ENCODE measurements around the gene HNF4A. TPM values are rescaled to one million over a fixed set of nuclear protein-coding genes. Genes with fewer than 3 reads are reported as not detected.

The HNF4A gene
- total RNA-seq, 1 experiment from 2014 or later: 0.13 TPM

GRCh38 chr20:44411757-44412401 lies 56.4 kb downstream of the HNF4A start:
- CTCF ChIA-PET: interaction anchor here (0.7 kb wide), 1 partner anchor 499 kb away, joined by 4 read pairs; no protein-coding TSS in a partner anchor
- no peak for TF ChIP-seq CTCF (conservative IDR thresholded peaks at IDR 0.05)
- TF ChIP-seq EZH2 (IDR thresholded peaks at IDR 0.05; ENCODE audit: low read depth): no peak
- H3K4me1 ChIP-seq (replicated peaks; ENCODE audit: insufficient read depth): peaks cover 25% of the 10 kb centered on the region

GRCh38 chr20:44412402-44413144 lies 57.1 kb downstream of the HNF4A start:
- no peak for DNase-seq
- intact Hi-C loops (cut with micrococcal nuclease; ENCODE audit: unreplicated experiment): no loop called here

More at GRCh38 chr20:44411757-44412401, 56.4 kb downstream of the HNF4A start:
- Histone ChIP-seq H3K4me2 (no peak overlapping the region), H3F3A (ENCODE audit: insufficient read depth, low read depth) (peaks cover 10% of the 10 kb centered on the region; the same call in 1 of the 2 replicates), H3K27me3 (ENCODE audit: insufficient read depth, low read depth) (no peaks in the 10 kb centered on the region), H2AFZ (no peak overlapping the region), H4K20me1 (ENCODE audit: insufficient read depth) (no peaks in the 10 kb centered on the region), H3K9me2 (ENCODE audit: insufficient read depth) (no peaks in the 10 kb centered on the region), H3K36me3 (ENCODE audit: low read depth) (no peaks in the 10 kb centered on the region), H3K4me3 (no peak overlapping the region), H3K27ac (no peak overlapping the region), H3K9me3 (ENCODE audit: insufficient read depth, low read depth) (no peaks in the 10 kb centered on the region), H3K79me2 (ENCODE audit: low read depth) (no peaks in the 10 kb centered on the region)
- no peak for DNase-seq
- no TSS peak for BruUV-seq (replicated peaks)
- POLR2A ChIA-PET (ENCODE audit: unreplicated experiment): no interaction called here
- intact Hi-C loops (cut with micrococcal nuclease; ENCODE audit: unreplicated experiment): no loop called here

More at GRCh38 chr20:44412402-44413144, 57.1 kb downstream of the HNF4A start:
- no peak for TF ChIP-seq EZH2 (IDR thresholded peaks at IDR 0.05; ENCODE audit: low read depth)
- TF ChIP-seq CTCF (conservative IDR thresholded peaks at IDR 0.05): no peak
- Histone ChIP-seq H3K36me3 (ENCODE audit: low read depth) (no peaks in the 10 kb centered on the region), H3K9me3 (ENCODE audit: insufficient read depth, low read depth) (no peaks in the 10 kb centered on the region), H3K4me3 (no peak overlapping the region), H3K9me2 (ENCODE audit: insufficient read depth) (no peaks in the 10 kb centered on the region), H3K4me1 (replicated peaks; ENCODE audit: insufficient read depth) (peaks cover 20% of the 10 kb centered on the region), H4K20me1 (ENCODE audit: insufficient read depth) (no peaks in the 10 kb centered on the region), H3K27ac (no peak overlapping the region), H3K27me3 (ENCODE audit: insufficient read depth, low read depth) (no peaks in the 10 kb centered on the region), H3K79me2 (ENCODE audit: low read depth) (no peaks in the 10 kb centered on the region), H2AFZ (no peak overlapping the region), H3K4me2 (no peak overlapping the region), H3F3A (ENCODE audit: insufficient read depth, low read depth) (peaks cover 7% of the 10 kb centered on the region; the same call in 1 of the 2 replicates)
- POLR2A ChIA-PET (ENCODE audit: unreplicated experiment): no interaction called here
- BruUV-seq (replicated peaks): no TSS peak
- CTCF ChIA-PET: interaction anchor here (0.7 kb wide), 1 partner anchor 498 kb away, joined by 4 read pairs; no protein-coding TSS in a partner anchor

Measured in PC-9 (cell line).